ENCODE data around the gene PARP2.

DNA sequence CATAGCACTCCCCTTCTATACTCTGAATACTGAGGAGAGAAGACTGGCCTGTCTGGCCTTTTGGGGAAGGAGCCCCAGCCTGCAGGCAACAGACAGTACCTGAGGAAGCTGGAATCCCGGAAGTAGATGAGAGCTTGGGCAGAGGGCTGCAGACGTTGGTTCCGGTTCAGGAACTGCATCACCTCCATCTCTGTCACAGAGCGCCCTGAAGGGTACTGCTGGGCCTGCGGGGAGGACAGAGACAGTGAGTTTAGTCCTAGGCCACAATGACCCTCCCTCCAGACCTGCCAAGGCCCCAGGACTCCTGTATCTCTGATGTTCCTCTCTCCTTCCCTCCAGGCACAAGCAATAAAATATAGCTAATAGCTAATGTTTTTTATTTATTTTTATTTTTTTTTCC, 41.5 kb downstream of the PARP2 start:
- TF ChIP-seq, protein P1, sequence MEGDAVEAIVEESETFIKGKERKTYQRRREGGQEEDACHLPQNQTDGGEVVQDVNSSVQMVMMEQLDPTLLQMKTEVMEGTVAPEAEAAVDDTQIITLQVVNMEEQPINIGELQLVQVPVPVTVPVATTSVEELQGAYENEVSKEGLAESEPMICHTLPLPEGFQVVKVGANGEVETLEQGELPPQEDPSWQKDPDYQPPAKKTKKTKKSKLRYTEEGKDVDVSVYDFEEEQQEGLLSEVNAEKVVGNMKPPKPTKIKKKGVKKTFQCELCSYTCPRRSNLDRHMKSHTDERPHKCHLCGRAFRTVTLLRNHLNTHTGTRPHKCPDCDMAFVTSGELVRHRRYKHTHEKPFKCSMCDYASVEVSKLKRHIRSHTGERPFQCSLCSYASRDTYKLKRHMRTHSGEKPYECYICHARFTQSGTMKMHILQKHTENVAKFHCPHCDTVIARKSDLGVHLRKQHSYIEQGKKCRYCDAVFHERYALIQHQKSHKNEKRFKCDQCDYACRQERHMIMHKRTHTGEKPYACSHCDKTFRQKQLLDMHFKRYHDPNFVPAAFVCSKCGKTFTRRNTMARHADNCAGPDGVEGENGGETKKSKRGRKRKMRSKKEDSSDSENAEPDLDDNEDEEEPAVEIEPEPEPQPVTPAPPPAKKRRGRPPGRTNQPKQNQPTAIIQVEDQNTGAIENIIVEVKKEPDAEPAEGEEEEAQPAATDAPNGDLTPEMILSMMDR (IDR thresholded peaks at IDR 0.05; ENCODE audit: extremely low read depth in 1 of 2, insufficient read depth in 1 of 2, low read depth in 1 of 2, low read length in 2 of 2) = no peak
- TF ChIP-seq POLR2AphosphoS5 (IDR thresholded peaks at IDR 0.05; ENCODE audit: insufficient read depth, low read depth, low read length) = no peak
- TF ChIP-seq JUN (IDR thresholded peaks at IDR 0.05; ENCODE audit: borderline replicate concordance, insufficient read depth, insufficient read length, low read depth) = no peak
- TF ChIP-seq POLR2A (IDR thresholded peaks at IDR 0.05; ENCODE audit: low read depth, low read length) = no peak
